H1 (cell line): Measurements from ENCODE around the gene NECTIN2. TPM values are rescaled to one million over a fixed set of nuclear protein-coding genes. Genes with fewer than 3 reads are reported as not detected.

Source experiments
- NRF1 ChIP-seq: IDR thresholded peaks from 2 replicates; pipeline ENCODE4 v1.6.1; 2011; ENCODE audit warnings: mild to moderate bottlenecking, low read depth, low read length, improper control_type of control experiment
- POLR2AphosphoS5 ChIP-seq: IDR thresholded peaks from 2 replicates; pipeline ENCODE4 v1.6.1; 2011; ENCODE audit warnings: low read depth, low read length
- SP4 ChIP-seq: IDR thresholded peaks from 2 replicates; pipeline ENCODE4 v1.6.1; 2012; ENCODE audit warnings: low read length, inconsistent platforms
- polyA plus RNA-seq, 7 experiments: library from polyadenylated mRNA; depleted of rRNA in 3 of 7; stranded (reverse) in 5 of 7; unstranded in 2 of 7; fragments of >200 nt in 5 of 7; fragments of 200-250 nt in 2 of 7; gene quantifications; 1 replicate in 5 of 7; 2 replicates in 1 of 7; 4 replicates in 1 of 7; pipeline versions ENCODE4 v1.2.1 to v1.2.3, GENCODE V29; 2011 to 2013; ENCODE audit warnings: missing spikeins in 2 of 7, mixed read lengths in 2 of 7
- total RNA-seq: library from RNA; stranded (reverse); fragmentation: NEBNext Ultra II Directional; extraction: Animal tissue kit (Norgen Biotek cat#: 25700); gene quantifications from 2 replicates; pipeline ENCODE4 v1.2.1, GENCODE V29; 2021

Gene NECTIN2
- total and polyA plus RNA-seq, 2 of the 8 experiments (the other 6 are each of a cell fraction or from before 2014, with no cell fraction given): 184 to 237 TPM

GRCh38 chr19:44808463-44809371, 37.4 kb upstream of the NECTIN2 start, which contains the start of gene BCAM (continued):
- TF ChIP-seq SP4 (0 out of 2 replicates have a peak, but pooled peaks have one; percentile 7), NRF1 (no peak), POLR2AphosphoS5 (peak; percentile 50; the same call in 1 of the 2 replicates)
- TF ChIP-seq, all 59 proteins: peak for 9
